K562 (cell line): ENCODE results near the gene PRKAR1A. TPM values are rescaled to one million over a fixed set of nuclear protein-coding genes. Genes with fewer than 3 reads are reported as not detected.

ENCODE experiments used
- ATAC-seq: fragments of 200-7000 bp; cut with Tn5 transposase; 3 replicates; pipeline ENCODE4 v1.9.1; 2020; ENCODE audit warnings: moderate library complexity
- BruUV-seq: library from RNA; stranded (reverse); fragments of 400-500 nt; replicated peaks from 2 replicates; lab custom pipeline; 2021; lab: Mats Ljungman, UMichigan
- CTCF ChIA-PET: fragments of 300-600 bp; formaldehyde crosslinking; extraction: SDS; loops from one replicate; lab custom pipeline; 2021; ENCODE audit warnings: low intra/inter-chr PET ratio; lab: Yijun Ruan, JAX
- POLR2A ChIA-PET: fragments of 300-600, 350-650 bp; sonication (Branson Sonifier 250); formaldehyde crosslinking; extraction: SDS; loops from one replicate; lab custom pipeline; 2021; ENCODE audit warnings: antibody characterized with exemption, inconsistent platforms; lab: Yijun Ruan, JAX
- DNase-seq, 4 experiments: peaks; one replicate each; pipeline versions ENCODE4 v3.0.0 to v3.0.0-alpha.2; 2011 to 2018; ENCODE audit warnings: low spot score in 3 of 4, mixed read lengths in 3 of 4; ENCODE audit errors: extremely low read depth in 1 of 4
- FAIRE-seq: peaks from 2 replicates; lab custom pipeline; 2011; peaks lifted over from hg19 to GRCh38; lab: Jason Lieb, UNC
- H2AFZ ChIP-seq: 2 replicates; pipeline ENCODE4 v1.6.0; 2011; ENCODE audit warnings: low read depth, low read length, control low read depth, inconsistent platforms
- H3K27ac ChIP-seq: fragments of 200-600 bp; 3 replicates; pipeline ENCODE4 v1.8.0; 2011; ENCODE audit warnings: low read depth, mild to moderate bottlenecking, control low read depth, inconsistent platforms, low read length, moderate library complexity, mixed read lengths; ENCODE audit errors: extremely low read depth
- H3K27me3 ChIP-seq, 2 experiments: fragments of 300-600 bp in 1 of 2; 2 replicates in 1 of 2; 3 replicates in 1 of 2; pipeline versions ENCODE4 v1.6.0 to v1.8.0; 2011; ENCODE audit warnings: inconsistent platforms in 2 of 2, low read length in 2 of 2, mild to moderate bottlenecking in 1 of 2, mixed read lengths in 1 of 2, moderate library complexity in 1 of 2; ENCODE audit not compliant: control insufficient read depth in 2 of 2, insufficient read depth in 2 of 2
- H3K36me3 ChIP-seq: fragments of 300-600 bp; 3 replicates; pipeline ENCODE4 v1.8.0; 2011; ENCODE audit warnings: mild to moderate bottlenecking, low read length, inconsistent platforms; ENCODE audit not compliant: control insufficient read depth, insufficient read depth
- H3K4me1 ChIP-seq, 2 experiments: fragments of 200-600 bp in 1 of 2; replicated peaks in 1 of 2; 2 replicates in 1 of 2; 3 replicates in 1 of 2; pipeline versions ENCODE4 v1.5.1 to v1.8.0; 2011; ENCODE audit warnings: inconsistent platforms in 2 of 2, low read length in 2 of 2, mild to moderate bottlenecking in 1 of 2, mixed read lengths in 1 of 2, moderate library complexity in 1 of 2; ENCODE audit not compliant: control insufficient read depth in 2 of 2, insufficient read depth in 2 of 2
- H3K4me2 ChIP-seq: 2 replicates; pipeline ENCODE4 v1.6.1; 2011; ENCODE audit warnings: low read length, control low read depth, inconsistent platforms, mixed read lengths; ENCODE audit not compliant: insufficient read depth
- H3K4me3 ChIP-seq: fragments of 200-600 bp; sonication (generic), shearing (Covaris generic); 2 replicates; pipeline ENCODE4 v1.5.1; 2016; ENCODE audit warnings: control low read depth, inconsistent platforms
- H3K79me2 ChIP-seq: fragments of 200-600 bp; 3 replicates; pipeline ENCODE4 v1.8.0; 2011; ENCODE audit warnings: low read length, inconsistent platforms; ENCODE audit not compliant: control insufficient read depth, insufficient read depth
- H3K9ac ChIP-seq, 2 experiments: 2 replicates each; pipeline versions ENCODE4 v1.6.0 to v1.6.1; 2011; ENCODE audit warnings: low read depth in 2 of 2, low read length in 2 of 2, control low read depth in 1 of 2, inconsistent platforms in 1 of 2, mild to moderate bottlenecking in 1 of 2, mixed read lengths in 1 of 2; ENCODE audit not compliant: insufficient read depth in 1 of 2
- H3K9me1 ChIP-seq: one replicate; pipeline ENCODE4 v1.6.0; 2011; ENCODE audit warnings: inconsistent platforms, mild to moderate bottlenecking, low read length, moderate library complexity; ENCODE audit not compliant: control insufficient read depth, insufficient read depth
- H3K9me3 ChIP-seq: replicated peaks from 2 replicates; pipeline ENCODE4 v1.5.1; 2011; ENCODE audit warnings: low read depth, low read length, inconsistent platforms; ENCODE audit not compliant: control insufficient read depth, insufficient read depth
- H4K20me1 ChIP-seq: replicated peaks from 2 replicates; pipeline ENCODE4 v1.6.1; 2011; ENCODE audit warnings: low read length, inconsistent platforms, mixed read lengths; ENCODE audit not compliant: control insufficient read depth, insufficient read depth
- E2F5 ChIP-seq: sonication (generic); formaldehyde crosslinking; IDR thresholded peaks from 2 replicates; pipeline ENCODE4 v1.8.0; 2022; ENCODE audit warnings: mild to moderate bottlenecking, missing genetic modification reagents
- PHB ChIP-seq: fragments of 250-450 bp; sonication (Bioruptor Pico); IDR thresholded peaks from 2 replicates; pipeline ENCODE4 v1.5.0; 2021
- PURB ChIP-seq: sonication (generic); formaldehyde crosslinking; IDR thresholded peaks from 2 replicates; pipeline ENCODE4 v1.9.0; 2021; ENCODE audit warnings: low read depth, mild to moderate bottlenecking, missing genetic modification reagents
- SOX6 ChIP-seq: fragments of 450-650 bp; IDR thresholded peaks from 2 replicates; pipeline ENCODE4 v1.6.1; 2014; ENCODE audit warnings: mild to moderate bottlenecking
- TEAD2 ChIP-seq: fragments of 450-650 bp; IDR thresholded peaks from 2 replicates; pipeline ENCODE4 v1.6.1; 2016; ENCODE audit warnings: missing genetic modification characterization, control low read depth, missing compliant biosample characterization
- YY1 ChIP-seq, 3 experiments: IDR thresholded peaks; 2 replicates each; pipeline ENCODE4 v1.6.1; 2011; ENCODE audit warnings: low read length in 2 of 3, mild to moderate bottlenecking in 2 of 3, moderate library complexity in 2 of 3, borderline replicate concordance in 1 of 3, control low read depth in 1 of 3, low read depth in 1 of 3; ENCODE audit not compliant: insufficient read depth in 3 of 3, insufficient replicate concordance in 2 of 3, control insufficient read depth in 1 of 3, insufficient read length in 1 of 3; ENCODE audit errors: extremely low read depth in 1 of 3
- WGBS: fragments of 100-300 bp; shearing (Covaris generic); methylation state at CpG from one replicate; pipeline ENCODE4 v1.1.6; 2016; ENCODE audit warnings: low coverage, mixed read lengths; ENCODE audit not compliant: insufficient coverage; ENCODE audit errors: missing lambda C conversion rate; 5-methylcytosine and 5-hydroxymethylcytosine counted together
- in situ Hi-C: fragments of 300-500 bp; cut with MboI; formaldehyde crosslinking; loops from 4 replicates; pipeline ENCODE4 v1.15.0; 2018; ENCODE audit warnings: inconsistent platforms, mixed read lengths
- intact Hi-C: fragments of 100-400 bp; cut with micrococcal nuclease; formaldehyde crosslinking; loops from 2 replicates; pipeline ENCODE4 v1.14.2; 2022
- polyA plus RNA-seq, 8 experiments: library from polyadenylated mRNA; depleted of rRNA in 4 of 8; stranded (reverse) in 5 of 8; unstranded in 3 of 8; fragments of >200 nt; fragmentation: Nextera tagmentation in 2 of 8; fragmentation: Illumina TruSeq in 1 of 8; extraction: Ambion mirVana in 2 of 8; extraction: Trizol in 1 of 8; gene quantifications; 2 replicates each; pipeline versions ENCODE4 v1.2.1 to v1.2.3, GENCODE V29; 2011 to 2014; ENCODE audit warnings: inconsistent platforms in 1 of 8, missing spikeins in 1 of 8
- total RNA-seq, 7 experiments: library from RNA; depleted of rRNA in 6 of 7; stranded (reverse); fragments of >200 nt in 6 of 7; fragmentation: Illumina TruSeq in 2 of 7; extraction: Trizol in 2 of 7; gene quantifications; 2 replicates each; pipeline versions ENCODE4 v1.2.1 to v1.2.3, GENCODE V29; 2011 to 2021; ENCODE audit warnings: low replicate concordance in 1 of 7

PRKAR1A gene
- total and polyA plus RNA-seq, 9 of the 15 experiments (the other 6 are each of a cell fraction or from before 2014, with no cell fraction given) = 15.0 to 95.6 (median 67.5) TPM

GRCh38 chr17:68468334-68468733 lies 43.9 kb upstream of the PRKAR1A start:
- in situ Hi-C loops = loop anchor here (5.0 to 25.0 kb wide), 3 partner anchors 206 to 506 kb away; no protein-coding TSS in a partner anchor
- Histone ChIP-seq H3K4me3 (no peak overlapping the region), H3K27me3 (peaks cover 0 to 12% of the 10 kb centered on the region in 2 experiments; a peak in 1 of 5 replicates), H3K4me1 (no peaks in the 10 kb centered on the region), H3K9me1 (no peaks in the 10 kb centered on the region), H3K9me3 (no peaks in the 10 kb centered on the region), H3K4me2 (no peak overlapping the region), H3K27ac (no peak overlapping the region), H3K9ac (no peak overlapping the region), H3K79me2 (no peaks in the 10 kb centered on the region), H3K36me3 (no peaks in the 10 kb centered on the region), H2AFZ (no peak overlapping the region), H4K20me1 (no peaks in the 10 kb centered on the region)
- CTCF ChIA-PET = interaction anchor here (1.1 kb wide), 1 partner anchor 268 kb away, joined by 3 read pairs; no protein-coding TSS in a partner anchor
- FAIRE-seq (no peak), ATAC-seq (no peak), DNase-seq (no peak)
- no peak for TF ChIP-seq YY1 (IDR thresholded peaks at IDR 0.05; ENCODE audit: borderline replicate concordance in 1 of 3, control insufficient read depth in 1 of 3, extremely low read depth in 1 of 3, insufficient read depth in 3 of 3, insufficient read length in 1 of 3, insufficient replicate concordance in 2 of 3, low read depth in 1 of 3, low read length in 2 of 3)
- no peak for TF ChIP-seq PURB (CRISPR knock-in tag)
- no peak for TF ChIP-seq E2F5 (CRISPR knock-in tag)
- no peak for TF ChIP-seq PHB (CRISPR knock-in tag)
- TF ChIP-seq TEAD2 (tag) = no peak
- TF ChIP-seq SOX6 = no peak
- intact Hi-C loops = loop anchor here (5.0 kb wide), 1 partner anchor 144 kb away; no protein-coding TSS in a partner anchor
- WGBS = 1% methylated on average over 5 of the region's 5 CpGs
- POLR2A ChIA-PET = interaction anchor here (0.8 to 1.0 kb wide), 2 partner anchors 8 to 10 kb away, joined by 3 to 7 read pairs; no protein-coding TSS in a partner anchor
- BruUV-seq = no TSS peak
